ENCODE measurements around the gene LRRC14B. TPM values are rescaled to one million over a fixed set of nuclear protein-coding genes. Genes with fewer than 3 reads are reported as not detected.

LRRC14B gene
- total RNA-seq, 1 donor from 2014 or later = 93.4 TPM

- H3K4me1 ChIP-seq = peaks cover 52% of the 10 kb centered on the region
- peaks cover 19% of the 10 kb centered on the region for H3K27me3 ChIP-seq (ENCODE audit: low read depth)
- no peak for TF ChIP-seq CTCF (IDR thresholded peaks at IDR 0.05; ENCODE audit: borderline replicate concordance)
- no peaks in the 10 kb centered on the region for H3K9me3 ChIP-seq (replicated peaks)
- intact Hi-C loops (cut with micrococcal nuclease) = no loop called here
- H3K4me3 ChIP-seq = peak overlapping the region; percentile 69
- DNase-seq = no peak
- peak overlapping the region; percentile 95 for H3K27ac ChIP-seq (replicated peaks)
- no peaks in the 10 kb centered on the region for H3K36me3 ChIP-seq
These were observed 825 bp downstream of the LRRC14B start for GRCh38 chr5:191949-192690.

GRCh38 chr5:192691-192969 is 1.3 kb downstream of the LRRC14B start:
- no peak for DNase-seq
- peak overlapping the region; percentile 69 for H3K4me3 ChIP-seq
- peak overlapping the region; percentile 95 for H3K27ac ChIP-seq (replicated peaks)
- no peaks in the 10 kb centered on the region for H3K36me3 ChIP-seq
- no peak for TF ChIP-seq CTCF (IDR thresholded peaks at IDR 0.05; ENCODE audit: borderline replicate concordance)
- peaks cover 14% of the 10 kb centered on the region for H3K27me3 ChIP-seq (ENCODE audit: low read depth)
- peaks cover 57% of the 10 kb centered on the region for H3K4me1 ChIP-seq
- intact Hi-C loops (cut with micrococcal nuclease) = no loop called here
- H3K9me3 ChIP-seq (replicated peaks) = no peaks in the 10 kb centered on the region

- Histone ChIP-seq H3K9me3 (replicated peaks) (no peaks in the 10 kb centered on the region), H3K4me1 (peaks cover 59% of the 10 kb centered on the region), H3K4me3 (peak overlapping the region; percentile 69), H3K27ac (replicated peaks) (peak overlapping the region; percentile 95), H3K27me3 (ENCODE audit: low read depth) (peaks cover 8% of the 10 kb centered on the region), H3K36me3 (no peaks in the 10 kb centered on the region)
- intact Hi-C loops (cut with micrococcal nuclease) = no loop called here
- no peak for DNase-seq
- no peak for TF ChIP-seq CTCF (IDR thresholded peaks at IDR 0.05; ENCODE audit: borderline replicate concordance)
These were observed 1.9 kb downstream of the LRRC14B start for GRCh38 chr5:192970-193831.

GRCh38 chr5:194102-194501 is 2.8 kb downstream of the LRRC14B start:
- no peaks in the 10 kb centered on the region for H3K9me3 ChIP-seq (replicated peaks)
- peak overlapping the region; percentile 95 for H3K27ac ChIP-seq (replicated peaks)
- H3K4me1 ChIP-seq = peaks cover 56% of the 10 kb centered on the region
- intact Hi-C loops (cut with micrococcal nuclease) = no loop called here
- H3K36me3 ChIP-seq = peaks cover 4% of the 10 kb centered on the region
- TF ChIP-seq CTCF (IDR thresholded peaks at IDR 0.05; ENCODE audit: borderline replicate concordance) = no peak
- DNase-seq = peak; percentile 64
- peak overlapping the region; percentile 69 for H3K4me3 ChIP-seq
- peaks cover 7% of the 10 kb centered on the region for H3K27me3 ChIP-seq (ENCODE audit: low read depth)

GRCh38 chr5:194603-195209 is 3.4 kb downstream of the LRRC14B start:
- Histone ChIP-seq H3K4me1 (peaks cover 55% of the 10 kb centered on the region), H3K27me3 (ENCODE audit: low read depth) (peaks cover 7% of the 10 kb centered on the region), H3K27ac (replicated peaks) (peak overlapping the region; percentile 95), H3K4me3 (peak overlapping the region; percentile 41), H3K9me3 (replicated peaks) (no peaks in the 10 kb centered on the region), H3K36me3 (peaks cover 4% of the 10 kb centered on the region)
- no peak for DNase-seq
- no peak for TF ChIP-seq CTCF (IDR thresholded peaks at IDR 0.05; ENCODE audit: borderline replicate concordance)
- intact Hi-C loops (cut with micrococcal nuclease) = no loop called here

Data from left ventricle myocardium inferior (tissue), 1 donor.